HAP-1 (cell line): ENCODE measurements around the gene NCKAP5.

Experiments
- DNase-seq, 2 experiments: peaks; one replicate each; pipeline ENCODE4 v3.0.0-alpha.2; 2016 to 2020; ENCODE audit warnings: low spot score in 2 of 2
- H3K27me3 ChIP-seq: fragments of 250-450 bp; sonication (Bioruptor Pico); 2 replicates; pipeline ENCODE4 v1.5.1; 2020; ENCODE audit warnings: low read depth, mild to moderate bottlenecking, moderate library complexity
- H3K36me3 ChIP-seq: fragments of 250-450 bp; sonication (Bioruptor Pico); replicated peaks from 2 replicates; pipeline ENCODE4 v1.5.1; 2020; ENCODE audit warnings: mild to moderate bottlenecking
- H3K4me1 ChIP-seq: fragments of 250-450 bp; sonication (Bioruptor Pico); 2 replicates; pipeline ENCODE4 v1.5.1; 2020; ENCODE audit warnings: mild to moderate bottlenecking
- H3K4me3 ChIP-seq: fragments of 250-450 bp; sonication (Bioruptor Pico); 2 replicates; pipeline ENCODE4 v1.5.1; 2020; ENCODE audit warnings: mild to moderate bottlenecking, moderate library complexity
- H3K9me3 ChIP-seq: fragments of 250-450 bp; sonication (Bioruptor Pico); 2 replicates; pipeline ENCODE4 v1.5.1; 2020; ENCODE audit warnings: mild to moderate bottlenecking, moderate library complexity
- in situ Hi-C: fragments of 300-500 bp; cut with MboI; formaldehyde crosslinking; loops from 3 replicates; pipeline ENCODE4 v1.14.3; 2020; ENCODE audit warnings: low sequenced_read_pairs, inconsistent platforms, mixed read lengths

The NCKAP5 gene

DNA sequence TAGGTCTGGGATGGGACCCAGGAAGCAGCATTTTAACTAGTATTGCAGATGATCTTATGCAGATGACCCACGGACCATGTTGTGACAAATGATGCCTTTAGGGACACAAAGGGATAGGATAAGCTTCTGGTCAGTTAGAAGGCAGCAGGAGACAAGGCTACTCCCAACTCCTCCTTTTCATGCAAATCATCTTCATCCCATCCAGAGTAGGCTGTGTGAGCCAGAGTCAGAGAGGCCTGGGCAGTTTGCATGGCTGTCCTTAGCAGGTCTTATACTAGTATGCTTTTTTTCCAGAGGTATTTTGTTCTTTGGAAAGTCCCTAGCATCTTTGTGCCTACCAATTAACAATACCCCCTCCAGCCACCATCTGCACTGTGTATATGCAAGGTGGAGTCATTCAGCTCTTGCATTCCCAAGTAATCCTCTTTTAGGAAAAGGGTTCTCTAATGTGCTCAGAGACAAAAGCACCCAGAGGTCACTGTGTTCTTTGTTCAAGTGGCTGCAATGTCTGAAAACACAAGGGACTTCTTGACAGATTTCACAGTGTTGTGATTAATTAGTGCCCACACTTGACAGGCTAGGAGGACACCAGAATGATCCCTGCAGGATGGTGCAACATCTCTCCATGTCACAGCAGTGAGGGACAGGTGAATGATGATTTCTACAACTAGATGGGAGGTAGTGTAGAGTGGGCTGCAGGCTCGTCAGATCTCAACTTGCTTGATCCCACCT, 225.8 kb downstream of the NCKAP5 start:
- Histone ChIP-seq H3K4me3 (no peak overlapping the region), H3K4me1 (peaks cover 33% of the 10 kb centered on the region), H3K27me3 (no peaks in the 10 kb centered on the region), H3K36me3 (no peaks in the 10 kb centered on the region), H3K9me3 (no peaks in the 10 kb centered on the region)
- DNase-seq: peak; percentile 77 to 98
- in situ Hi-C loops: no loop called here

DNA sequence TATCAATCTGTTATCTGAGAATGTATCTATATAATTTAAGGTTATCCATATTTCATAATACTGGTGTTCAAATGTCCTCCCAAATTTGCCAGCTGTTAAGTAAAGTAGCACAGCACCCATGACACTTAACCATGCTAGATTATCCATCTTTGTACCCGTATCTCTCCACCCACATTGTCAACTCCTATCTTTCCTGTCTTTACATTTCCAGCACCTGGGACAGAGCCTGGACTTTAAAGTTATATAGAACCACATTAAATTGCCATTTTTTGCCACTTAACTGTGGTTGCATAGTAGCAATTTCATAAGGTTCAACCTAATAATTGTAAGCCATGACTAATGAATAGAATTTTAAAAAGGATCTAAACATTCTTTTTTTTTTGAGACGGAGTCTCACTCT, 226.7 kb downstream of the NCKAP5 start:
- in situ Hi-C loops: no loop called here
- Histone ChIP-seq H3K9me3 (no peaks in the 10 kb centered on the region), H3K4me1 (peaks cover 36% of the 10 kb centered on the region)

DNA sequence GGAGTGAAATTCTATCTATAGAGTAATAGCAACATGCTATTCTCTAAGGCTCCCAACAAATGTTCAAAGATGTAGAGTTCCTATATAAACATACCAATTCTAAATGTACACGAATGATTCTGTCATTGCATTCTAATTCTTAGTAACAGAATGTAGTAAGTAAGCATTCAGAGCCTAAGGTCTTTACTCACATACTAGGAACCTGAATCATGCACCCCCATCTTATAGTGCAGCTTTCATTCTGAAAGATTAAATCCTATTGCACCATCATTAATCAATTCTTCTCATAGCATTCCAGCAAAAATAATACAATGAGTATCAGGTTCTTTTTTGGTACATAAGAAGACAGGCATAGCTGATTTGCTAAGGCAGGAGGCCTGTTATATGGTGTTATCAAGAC, 230.0 kb downstream of the NCKAP5 start:
- DNase-seq: no peak
- Histone ChIP-seq H3K27me3 (no peaks in the 10 kb centered on the region), H3K4me3 (no peak overlapping the region), H3K4me1 (peaks cover 69% of the 10 kb centered on the region), H3K9me3 (no peaks in the 10 kb centered on the region), H3K36me3 (no peaks in the 10 kb centered on the region)
- in situ Hi-C loops: no loop called here

More for the DNA sequence above, 226.7 kb downstream of the NCKAP5 start:
- Histone ChIP-seq H3K4me3 (no peak overlapping the region), H3K36me3 (no peaks in the 10 kb centered on the region), H3K27me3 (no peaks in the 10 kb centered on the region)
- no peak for DNase-seq

DNA sequence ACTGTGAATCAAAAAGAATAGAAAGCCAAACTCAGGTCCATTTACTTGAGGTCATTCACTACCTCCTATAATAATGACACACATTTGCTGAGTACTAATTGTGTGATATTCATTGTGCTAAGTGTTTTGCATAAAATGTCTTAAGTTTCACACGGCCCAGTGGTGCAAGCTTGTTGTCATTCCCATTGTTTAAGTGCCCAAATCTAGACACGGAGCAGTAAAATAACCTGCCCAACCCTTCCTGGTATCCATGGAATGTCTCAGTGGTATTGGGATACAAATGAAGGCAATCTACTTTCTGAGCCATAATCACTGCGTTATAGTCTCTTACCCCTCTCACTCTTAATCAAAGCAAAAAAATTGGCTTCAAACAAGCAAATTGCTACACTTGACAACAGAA, 233.3 kb downstream of the NCKAP5 start:
- Histone ChIP-seq H3K4me1 (peaks cover 60% of the 10 kb centered on the region), H3K4me3 (no peak overlapping the region)
- in situ Hi-C loops: no loop called here

DNA sequence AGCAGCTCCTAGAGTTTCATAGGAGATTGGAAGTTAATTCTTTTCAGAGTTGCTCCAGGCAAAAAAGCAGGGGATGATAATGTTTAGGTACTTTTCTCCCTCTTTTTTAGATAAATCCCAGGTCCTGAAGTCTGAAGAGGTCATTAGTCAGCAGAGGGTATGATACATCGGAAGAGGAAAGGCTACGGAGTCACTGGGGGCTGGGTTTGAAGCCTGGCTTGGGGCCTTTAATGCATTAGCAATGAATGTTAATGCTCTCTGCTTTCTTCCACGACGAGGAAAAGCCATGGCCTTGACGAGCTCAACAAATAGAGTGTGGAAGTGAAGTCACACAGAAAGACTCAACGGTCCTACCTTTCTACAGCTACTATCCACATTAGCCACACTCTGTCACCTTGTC, 235.1 kb downstream of the NCKAP5 start:
- Histone ChIP-seq H3K4me3 (no peak overlapping the region), H3K9me3 (no peaks in the 10 kb centered on the region), H3K36me3 (no peaks in the 10 kb centered on the region), H3K27me3 (no peaks in the 10 kb centered on the region), H3K4me1 (peaks cover 67% of the 10 kb centered on the region)
- in situ Hi-C loops: no loop called here
- peak in 1 of 2 experiments; percentile 27 for DNase-seq

More for the DNA sequence above, 233.3 kb downstream of the NCKAP5 start:
- DNase-seq: peak; percentile 70 to 98
- H3K27me3 ChIP-seq: no peaks in the 10 kb centered on the region
- H3K36me3 ChIP-seq: no peaks in the 10 kb centered on the region
- H3K9me3 ChIP-seq: no peaks in the 10 kb centered on the region

DNA sequence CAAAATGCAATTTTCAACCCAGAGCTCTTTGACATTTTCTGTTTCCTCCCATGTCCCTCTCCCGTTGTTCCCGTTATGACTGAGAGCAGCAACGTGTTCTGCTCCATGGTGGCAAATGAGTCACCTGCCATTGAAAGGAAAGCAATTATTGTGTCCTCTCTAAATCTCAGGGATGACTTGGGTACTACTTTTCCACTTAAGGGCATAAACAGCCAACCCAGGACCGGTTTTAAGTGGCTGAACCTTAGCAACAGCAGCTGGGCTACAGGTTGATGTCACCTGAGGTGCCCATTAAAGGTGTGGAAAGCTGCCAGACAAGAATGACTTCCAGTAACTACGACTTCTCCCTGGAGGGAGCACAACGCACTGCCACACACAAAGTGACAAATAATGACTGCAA, 236.8 kb downstream of the NCKAP5 start:
- no peaks in the 10 kb centered on the region for H3K36me3 ChIP-seq
- no peak overlapping the region for H3K4me3 ChIP-seq
- peaks cover 62% of the 10 kb centered on the region for H3K4me1 ChIP-seq
- DNase-seq: no peak
- in situ Hi-C loops: no loop called here
- H3K9me3 ChIP-seq: no peaks in the 10 kb centered on the region
- no peaks in the 10 kb centered on the region for H3K27me3 ChIP-seq

DNA sequence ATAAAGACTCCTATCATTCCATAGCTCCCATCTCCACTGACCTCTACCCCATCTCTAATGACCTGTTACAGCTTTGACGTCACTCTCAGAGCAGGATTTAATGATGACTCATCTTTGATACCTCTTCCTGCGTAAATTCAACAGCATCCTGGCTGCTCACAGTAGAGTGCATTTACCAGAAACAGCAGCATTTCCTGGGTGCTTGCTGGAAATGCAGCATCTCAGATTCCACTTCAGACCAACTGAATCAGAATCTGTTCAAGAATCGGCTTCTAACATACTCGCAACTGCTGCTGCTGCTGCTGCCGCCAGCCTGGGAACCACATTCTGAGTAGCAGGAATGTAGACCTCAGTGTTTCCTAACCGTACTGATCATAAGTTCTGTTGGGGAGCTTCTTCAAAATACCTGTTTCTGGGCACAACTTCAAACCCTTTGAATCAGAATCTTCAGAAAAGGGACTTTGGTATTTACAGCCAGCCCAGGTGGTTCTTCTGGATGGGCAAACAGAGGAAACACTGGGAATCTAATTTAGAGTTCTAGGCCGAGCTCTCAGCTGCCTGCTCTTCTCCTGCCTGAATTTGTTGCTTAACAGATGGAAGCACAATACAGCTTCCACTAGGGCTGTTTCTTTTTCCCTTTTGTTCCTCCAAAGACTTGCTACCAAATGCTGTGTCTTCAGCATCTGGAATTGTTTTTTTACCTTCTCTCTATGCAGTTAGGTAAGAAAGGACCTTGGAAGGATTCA, 241.4 kb downstream of the NCKAP5 start:
- Histone ChIP-seq H3K36me3 (no peaks in the 10 kb centered on the region), H3K4me1 (peaks cover 21% of the 10 kb centered on the region), H3K27me3 (no peaks in the 10 kb centered on the region), H3K4me3 (no peak overlapping the region), H3K9me3 (no peaks in the 10 kb centered on the region)
- in situ Hi-C loops: no loop called here
- no peak for DNase-seq

DNA sequence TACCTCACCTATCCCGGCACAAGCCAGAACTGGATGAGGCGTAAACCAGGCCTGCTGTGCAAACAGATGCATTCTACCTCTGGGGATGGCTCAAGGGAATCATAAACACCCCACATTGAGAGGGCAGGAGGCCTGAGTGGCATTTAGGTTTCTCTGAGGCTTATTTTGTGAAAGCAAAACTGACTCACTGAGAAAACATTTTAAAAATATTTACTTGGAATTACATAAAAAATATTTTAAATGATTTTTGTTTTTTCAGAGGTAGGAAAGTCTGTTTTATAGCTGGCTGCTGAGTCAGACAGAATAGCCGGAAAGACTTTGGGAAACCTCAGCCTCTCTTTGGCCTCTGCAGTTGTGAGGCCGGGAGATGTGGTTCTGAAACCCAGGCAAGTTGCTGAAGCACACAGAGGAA, 244.1 kb downstream of the NCKAP5 start:
- no peak for DNase-seq
- no peaks in the 10 kb centered on the region for H3K27me3 ChIP-seq
- in situ Hi-C loops: no loop called here
- H3K36me3 ChIP-seq: no peaks in the 10 kb centered on the region
- peaks cover 12% of the 10 kb centered on the region for H3K4me1 ChIP-seq
- no peaks in the 10 kb centered on the region for H3K9me3 ChIP-seq
- H3K4me3 ChIP-seq: no peak overlapping the region

DNA sequence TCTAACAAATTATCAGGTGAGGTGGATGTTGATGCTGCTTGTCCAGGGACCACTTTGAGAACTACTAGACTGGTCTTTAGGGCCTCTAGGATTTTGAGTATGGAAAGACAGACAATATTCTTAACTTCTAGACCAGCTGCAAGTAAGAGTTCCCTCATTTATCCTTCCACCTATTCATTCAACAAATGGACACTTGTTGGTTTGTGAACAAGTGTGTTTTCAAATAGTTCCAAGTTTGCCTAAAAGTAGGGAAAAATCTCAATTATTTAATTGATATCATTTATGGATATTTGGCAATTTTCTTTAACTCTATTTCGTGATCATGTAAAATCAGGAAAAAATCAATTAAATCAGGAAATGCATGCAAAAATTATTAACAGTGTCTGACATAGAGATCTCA, 245.4 kb downstream of the NCKAP5 start:
- no peak for DNase-seq
- in situ Hi-C loops: no loop called here
- Histone ChIP-seq H3K36me3 (no peaks in the 10 kb centered on the region), H3K4me1 (peaks cover 4% of the 10 kb centered on the region; the same call in 1 of the 2 replicates), H3K27me3 (no peaks in the 10 kb centered on the region), H3K9me3 (no peaks in the 10 kb centered on the region), H3K4me3 (no peak overlapping the region)

DNA sequence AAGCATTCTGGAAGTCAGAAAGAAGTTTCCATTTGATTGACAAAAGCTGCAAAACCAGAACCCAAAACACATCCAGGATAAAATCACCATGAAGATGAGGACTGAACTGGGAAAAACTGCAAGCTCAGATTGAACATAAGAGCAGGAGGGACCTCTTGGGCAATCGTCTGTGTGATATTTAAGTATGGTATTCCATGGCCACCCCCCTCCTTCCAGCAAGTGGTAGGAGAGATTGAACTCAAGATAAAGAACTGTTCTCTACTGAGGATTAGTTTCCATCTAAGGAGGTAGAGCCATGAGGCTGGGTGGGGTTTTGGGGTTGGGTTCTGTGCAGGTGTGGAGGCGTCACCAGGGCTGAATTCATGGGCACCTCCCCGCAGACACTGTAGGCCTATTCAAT, 251.1 kb downstream of the NCKAP5 start:
- H3K4me3 ChIP-seq: no peak overlapping the region
- in situ Hi-C loops: no loop called here
- H3K9me3 ChIP-seq: no peaks in the 10 kb centered on the region
- no peaks in the 10 kb centered on the region for H3K4me1 ChIP-seq
- H3K36me3 ChIP-seq: no peaks in the 10 kb centered on the region
- DNase-seq: no peak
- no peaks in the 10 kb centered on the region for H3K27me3 ChIP-seq

DNA sequence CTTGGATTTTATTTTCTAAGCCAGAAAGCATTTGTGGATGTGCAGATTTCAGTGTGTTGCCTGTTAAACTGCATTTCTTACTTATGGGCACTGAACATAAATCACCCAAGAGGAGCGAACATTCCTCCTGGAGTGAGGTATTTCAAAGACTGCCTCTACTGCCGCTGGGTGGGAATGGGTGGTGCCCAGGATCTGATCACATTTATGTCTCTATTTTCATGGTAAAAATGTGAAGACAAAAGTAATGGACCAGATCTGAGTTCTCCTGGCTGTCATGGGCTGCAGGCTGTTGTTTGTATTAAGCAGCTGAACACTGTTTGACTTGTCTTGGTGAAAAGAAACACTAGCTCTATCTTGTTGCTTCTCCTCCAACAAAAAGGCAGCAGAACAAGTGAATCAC, 251.7 kb downstream of the NCKAP5 start:
- H3K4me1 ChIP-seq: no peaks in the 10 kb centered on the region
- H3K27me3 ChIP-seq: no peaks in the 10 kb centered on the region
- no peaks in the 10 kb centered on the region for H3K36me3 ChIP-seq
- H3K9me3 ChIP-seq: no peaks in the 10 kb centered on the region
- DNase-seq: no peak
- in situ Hi-C loops: no loop called here
- H3K4me3 ChIP-seq: no peak overlapping the region

DNA sequence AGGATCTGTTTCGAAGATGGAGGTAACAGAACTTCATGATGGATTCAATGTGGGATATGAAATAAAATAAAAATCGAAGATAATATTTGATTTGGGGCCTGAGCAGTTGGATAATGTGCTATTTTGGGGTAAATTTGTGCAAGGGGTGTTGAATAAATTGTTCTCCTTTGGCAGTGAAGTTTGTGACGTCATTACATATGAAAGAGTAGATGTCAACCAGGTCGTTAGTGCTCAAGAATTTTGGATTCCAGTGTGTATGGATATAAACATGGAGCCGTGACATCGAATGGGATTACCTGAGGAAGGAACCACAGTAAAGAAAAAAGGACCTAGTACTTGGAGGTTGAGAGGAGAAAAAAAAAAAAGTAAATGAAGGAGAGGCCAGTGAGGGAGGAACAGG, 253.0 kb downstream of the NCKAP5 start:
- H3K4me3 ChIP-seq: no peak overlapping the region
- DNase-seq: no peak
- no peaks in the 10 kb centered on the region for H3K36me3 ChIP-seq
- in situ Hi-C loops: no loop called here
- H3K4me1 ChIP-seq: no peaks in the 10 kb centered on the region
- H3K27me3 ChIP-seq: no peaks in the 10 kb centered on the region
- 0 out of 2 replicates have a peak, but pooled peaks cover 4% of the 10 kb centered on the region for H3K9me3 ChIP-seq

DNA sequence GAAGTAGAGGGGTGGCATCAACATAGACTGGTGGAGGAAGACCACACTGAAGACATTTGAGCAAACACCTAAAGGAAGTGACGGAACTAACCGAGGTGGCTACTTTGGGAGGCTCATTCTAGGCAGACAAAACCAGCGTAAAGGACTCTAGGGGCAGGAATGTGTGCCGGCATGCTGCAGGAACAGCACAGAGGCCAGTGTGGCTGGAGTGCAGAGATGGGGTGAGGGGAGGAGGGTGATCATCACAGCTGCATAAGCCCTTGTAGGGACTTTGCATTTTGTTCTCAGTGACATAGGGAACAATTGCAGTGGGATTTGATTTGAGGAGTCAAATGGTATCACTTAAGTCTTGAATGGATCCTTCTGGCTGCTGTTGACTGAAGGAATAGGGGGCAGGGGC, 253.5 kb downstream of the NCKAP5 start:
- Histone ChIP-seq H3K9me3 (0 out of 2 replicates have a peak, but pooled peaks cover 5% of the 10 kb centered on the region), H3K27me3 (no peaks in the 10 kb centered on the region), H3K36me3 (no peaks in the 10 kb centered on the region), H3K4me3 (no peak overlapping the region), H3K4me1 (no peaks in the 10 kb centered on the region)
- DNase-seq: no peak
- in situ Hi-C loops: no loop called here

DNA sequence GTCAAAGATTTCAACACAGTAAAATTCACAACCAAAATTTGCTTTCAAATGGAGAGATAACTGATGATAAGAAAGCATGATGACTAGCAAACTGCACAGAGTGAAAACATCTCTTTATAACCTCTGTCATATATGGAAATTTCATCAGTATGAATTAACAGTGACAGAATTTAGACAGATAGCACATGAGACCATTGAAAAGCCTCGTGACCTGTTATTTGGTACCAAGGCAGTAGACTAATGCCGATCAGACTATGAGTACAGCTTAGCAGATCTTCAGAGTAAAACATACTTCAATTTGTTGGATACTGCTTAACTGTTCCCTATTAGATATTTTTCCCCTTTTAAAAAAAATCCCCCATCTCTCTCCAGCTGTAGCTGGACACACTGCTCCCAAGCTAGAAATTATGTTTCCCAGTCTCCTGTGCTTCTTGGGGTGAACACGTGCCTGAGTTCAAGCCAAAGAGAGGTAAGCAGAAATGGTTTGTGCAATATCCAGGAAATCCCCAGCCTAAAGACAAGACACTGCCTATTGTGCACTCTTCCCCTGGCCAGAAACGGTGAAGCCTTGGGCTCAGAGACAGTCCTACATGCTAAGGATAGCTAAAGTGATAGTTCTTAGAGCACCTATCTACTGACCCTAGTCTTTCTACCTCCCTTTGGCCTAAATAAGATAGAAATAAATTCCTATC, 256.1 kb downstream of the NCKAP5 start:
- in situ Hi-C loops: no loop called here
- no peak for DNase-seq
- peaks cover 1% of the 10 kb centered on the region; the same call in 1 of the 2 replicates for H3K4me1 ChIP-seq
- H3K27me3 ChIP-seq: no peaks in the 10 kb centered on the region
- H3K4me3 ChIP-seq: no peak overlapping the region
- 0 out of 2 replicates have a peak, but pooled peaks cover 5% of the 10 kb centered on the region for H3K9me3 ChIP-seq
- no peaks in the 10 kb centered on the region for H3K36me3 ChIP-seq
